IPS-20b (cell line): ENCODE data around the gene IRF2BP2.

Source experiments
- H3K27ac ChIP-seq: one replicate; pipeline ENCODE4 v1.5.1; 2013; ENCODE audit warnings: low read length
- H3K27me3 ChIP-seq: 2 replicates; pipeline ENCODE4 v1.6.1; 2013; ENCODE audit warnings: mild to moderate bottlenecking, low read length, inconsistent platforms; ENCODE audit not compliant: insufficient read depth
- H3K36me3 ChIP-seq: 2 replicates; pipeline ENCODE4 v1.6.1; 2013; ENCODE audit warnings: low read depth, mild to moderate bottlenecking, inconsistent platforms, low read length, moderate library complexity; ENCODE audit not compliant: insufficient read depth
- H3K4me1 ChIP-seq: 2 replicates; pipeline ENCODE4 v1.6.1; 2013; ENCODE audit warnings: mild to moderate bottlenecking, control low read depth, inconsistent platforms, low read length, moderate library complexity; ENCODE audit not compliant: insufficient read depth
- H3K4me3 ChIP-seq: 2 replicates; pipeline ENCODE4 v1.5.1; 2013; ENCODE audit warnings: mild to moderate bottlenecking, low read length, inconsistent platforms
- H3K9ac ChIP-seq: 2 replicates; pipeline ENCODE4 v1.6.1; 2013; ENCODE audit warnings: low read depth, mild to moderate bottlenecking, inconsistent platforms, low read length, moderate library complexity
- H3K9me3 ChIP-seq: 2 replicates; pipeline ENCODE4 v1.6.1; 2013; ENCODE audit warnings: mild to moderate bottlenecking, low read depth, low read length, inconsistent platforms; ENCODE audit not compliant: insufficient read depth

The IRF2BP2 gene

GRCh38 chr1:234619071-234619480 lies 9.1 kb upstream of the IRF2BP2 start:
- H3K4me3 ChIP-seq = no peak overlapping the region
- no peaks in the 10 kb centered on the region for H3K9me3 ChIP-seq
- H3K9ac ChIP-seq = peak overlapping the region; percentile 70; the same call in 1 of the 2 replicates
- no peak overlapping the region for H3K27ac ChIP-seq
- H3K4me1 ChIP-seq = peaks cover 28% of the 10 kb centered on the region
- no peaks in the 10 kb centered on the region for H3K36me3 ChIP-seq
- no peaks in the 10 kb centered on the region for H3K27me3 ChIP-seq

GRCh38 chr1:234618737-234619049 lies 8.7 kb upstream of the IRF2BP2 start:
- no peak overlapping the region for H3K27ac ChIP-seq
- H3K4me1 ChIP-seq = peaks cover 28% of the 10 kb centered on the region

DNA sequence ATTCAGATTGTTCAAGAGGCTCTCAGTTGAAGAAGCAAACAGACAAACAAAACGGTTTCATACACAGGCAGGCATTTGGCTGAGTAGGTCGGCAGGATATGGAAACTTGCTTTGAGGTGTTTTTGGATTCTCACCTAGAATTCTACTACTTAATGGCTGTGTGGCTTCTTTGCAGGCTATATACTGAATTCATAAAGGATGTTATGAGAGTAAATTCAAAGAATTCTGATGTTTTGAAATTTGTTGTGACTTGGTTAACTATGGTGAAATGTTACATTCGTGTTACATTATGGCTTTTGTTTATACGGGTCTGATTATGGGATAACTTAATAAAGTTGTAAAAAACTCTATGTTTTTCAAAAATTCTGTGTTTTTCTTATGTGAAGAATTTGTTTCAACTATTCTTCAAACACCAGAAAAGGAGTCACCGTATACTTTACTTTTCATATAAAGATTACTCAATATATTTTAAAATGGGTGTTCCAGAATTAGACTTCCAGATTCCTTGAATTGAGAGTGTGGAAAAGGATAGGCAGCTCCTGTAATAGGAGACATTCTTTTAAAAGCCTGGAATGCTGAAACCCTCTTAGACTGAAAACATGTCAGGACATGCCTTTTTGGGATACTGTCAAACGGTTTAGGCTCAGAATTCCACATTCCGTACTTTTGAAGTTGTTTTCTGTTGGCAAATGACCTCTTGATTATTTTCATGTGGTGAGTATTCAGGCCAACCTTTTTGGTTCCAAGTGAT lies 8.2 kb upstream of the IRF2BP2 start:
- Histone ChIP-seq H3K27me3 (no peaks in the 10 kb centered on the region), H3K9me3 (no peaks in the 10 kb centered on the region), H3K4me1 (peaks cover 31% of the 10 kb centered on the region), H3K36me3 (no peaks in the 10 kb centered on the region), H3K27ac (no peak overlapping the region), H3K9ac (peak overlapping the region; percentile 70; the same call in 1 of the 2 replicates), H3K4me3 (no peak overlapping the region)

More at GRCh38 chr1:234618737-234619049, 8.7 kb upstream of the IRF2BP2 start:
- H3K9ac ChIP-seq = peak overlapping the region; percentile 70; the same call in 1 of the 2 replicates
- no peak overlapping the region for H3K4me3 ChIP-seq
- H3K9me3 ChIP-seq = no peaks in the 10 kb centered on the region
- no peaks in the 10 kb centered on the region for H3K36me3 ChIP-seq
- no peaks in the 10 kb centered on the region for H3K27me3 ChIP-seq

GRCh38 chr1:234617131-234617985 lies 7.4 kb upstream of the IRF2BP2 start:
- no peaks in the 10 kb centered on the region for H3K36me3 ChIP-seq
- no peak overlapping the region for H3K4me3 ChIP-seq
- H3K9ac ChIP-seq = no peak overlapping the region
- peak overlapping the region; percentile 67 for H3K27ac ChIP-seq
- H3K9me3 ChIP-seq = no peaks in the 10 kb centered on the region
- H3K4me1 ChIP-seq = peaks cover 38% of the 10 kb centered on the region
- no peaks in the 10 kb centered on the region for H3K27me3 ChIP-seq

DNA sequence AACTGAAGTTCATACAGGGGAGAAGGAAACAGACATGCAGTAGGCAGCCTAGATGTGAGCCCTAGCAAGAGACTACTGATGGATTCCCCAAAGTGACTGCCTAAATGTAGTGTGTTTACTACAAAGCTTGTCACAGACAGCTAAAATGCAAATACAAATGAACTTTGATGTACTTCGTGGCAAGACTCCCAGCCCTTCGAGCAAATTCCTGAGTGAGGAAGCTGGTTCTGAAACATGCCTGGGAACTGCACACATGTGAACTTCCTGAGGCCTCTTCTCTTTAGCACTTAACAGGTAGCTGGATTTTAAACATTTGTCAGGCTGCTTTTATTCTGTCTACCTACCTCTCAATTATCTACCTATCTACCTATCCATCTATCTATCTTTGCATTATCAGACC lies 6.7 kb upstream of the IRF2BP2 start:
- no peak overlapping the region for H3K4me3 ChIP-seq
- H3K27ac ChIP-seq = no peak overlapping the region
- H3K36me3 ChIP-seq = no peaks in the 10 kb centered on the region
- no peaks in the 10 kb centered on the region for H3K27me3 ChIP-seq
- no peak overlapping the region for H3K9ac ChIP-seq
- no peaks in the 10 kb centered on the region for H3K9me3 ChIP-seq
- peaks cover 44% of the 10 kb centered on the region for H3K4me1 ChIP-seq

GRCh38 chr1:234614081-234614489 lies 4.1 kb upstream of the IRF2BP2 start:
- Histone ChIP-seq H3K9me3 (no peaks in the 10 kb centered on the region), H3K36me3 (no peaks in the 10 kb centered on the region), H3K9ac (no peak overlapping the region), H3K4me1 (peaks cover 44% of the 10 kb centered on the region), H3K4me3 (no peak overlapping the region), H3K27me3 (no peaks in the 10 kb centered on the region), H3K27ac (no peak overlapping the region)

GRCh38 chr1:234613128-234613875 lies 3.3 kb upstream of the IRF2BP2 start:
- H3K36me3 ChIP-seq = no peaks in the 10 kb centered on the region
- no peak overlapping the region for H3K27ac ChIP-seq
- H3K4me3 ChIP-seq = no peak overlapping the region
- no peaks in the 10 kb centered on the region for H3K27me3 ChIP-seq
- no peaks in the 10 kb centered on the region for H3K9me3 ChIP-seq
- peaks cover 37% of the 10 kb centered on the region for H3K4me1 ChIP-seq
- peak overlapping the region; percentile 28; the same call in 1 of the 2 replicates for H3K9ac ChIP-seq

- H3K27me3 ChIP-seq = no peaks in the 10 kb centered on the region
- H3K9me3 ChIP-seq = no peaks in the 10 kb centered on the region
- peaks cover 37% of the 10 kb centered on the region for H3K4me1 ChIP-seq
- H3K9ac ChIP-seq = peak overlapping the region; percentile 70; the same call in 1 of the 2 replicates
- H3K36me3 ChIP-seq = peaks cover 4% of the 10 kb centered on the region
- no peak overlapping the region for H3K27ac ChIP-seq
- no peak overlapping the region for H3K4me3 ChIP-seq
Observed at GRCh38 chr1:234612352-234613127, 2.6 kb upstream of the IRF2BP2 start.

- peak overlapping the region; percentile 70 for H3K9ac ChIP-seq
- H3K36me3 ChIP-seq = peaks cover 11% of the 10 kb centered on the region
- peak overlapping the region; percentile 87; the same call in 1 of the 2 replicates for H3K4me3 ChIP-seq
- no peaks in the 10 kb centered on the region for H3K9me3 ChIP-seq
- no peaks in the 10 kb centered on the region for H3K27me3 ChIP-seq
- peaks cover 31% of the 10 kb centered on the region for H3K4me1 ChIP-seq
- H3K27ac ChIP-seq = peak overlapping the region; percentile 20
Observed at GRCh38 chr1:234611847-234612351, 1.9 kb upstream of the IRF2BP2 start.

DNA sequence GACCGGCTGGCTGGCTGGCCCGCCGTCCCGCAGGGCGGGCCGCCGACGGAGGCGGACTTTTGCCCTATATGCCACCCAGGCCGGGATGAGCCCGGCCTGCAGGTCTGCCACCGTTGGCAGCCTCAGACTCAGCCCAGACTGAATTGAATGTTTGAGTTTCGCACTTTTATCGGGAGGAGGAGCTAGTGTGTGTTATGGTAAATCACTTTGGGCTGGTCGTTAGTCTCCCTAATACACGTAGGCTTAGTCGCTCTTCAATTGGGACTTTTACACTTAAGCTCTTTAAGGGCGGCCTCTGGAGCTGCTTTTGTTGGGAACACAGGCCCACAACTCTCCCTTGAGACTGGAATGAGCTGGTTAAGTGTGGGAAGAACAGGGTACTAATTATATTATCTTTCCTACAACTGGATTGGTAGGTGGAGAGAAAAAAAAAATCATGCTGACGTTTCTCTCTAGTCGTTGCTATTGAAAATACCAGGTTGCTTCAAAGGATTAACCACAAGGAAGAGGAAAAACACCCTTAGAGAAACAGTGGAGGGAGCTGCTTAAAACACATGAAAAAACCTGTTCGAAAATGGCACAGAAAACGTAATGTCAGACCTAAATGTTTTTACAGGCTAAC lies 1.4 kb upstream of the IRF2BP2 start:
- H3K36me3 ChIP-seq = peaks cover 16% of the 10 kb centered on the region
- no peaks in the 10 kb centered on the region for H3K27me3 ChIP-seq
- H3K9me3 ChIP-seq = no peaks in the 10 kb centered on the region
- peaks cover 29% of the 10 kb centered on the region for H3K4me1 ChIP-seq
- peak overlapping the region; percentile 20 for H3K27ac ChIP-seq
- H3K9ac ChIP-seq = peak overlapping the region; percentile 70
- peak overlapping the region; percentile 87 for H3K4me3 ChIP-seq
